Body of pancreas (tissue), 4 donors: ENCODE data around the gene RINL. TPM values are rescaled to one million over a fixed set of nuclear protein-coding genes. Genes with fewer than 3 reads are reported as not detected.

Experiments
- ATAC-seq: fragments of 150-250 bp; one replicate; pipeline ENCODE4 v1.9.1; 2016
- DNase-seq, 4 donors: peaks; one replicate each; pipeline ENCODE4 v3.0.0-alpha.2; 2019
- H3K27ac ChIP-seq, 4 donors: fragments of 200-600 bp; sonication (generic); 1 replicate in 3 of 4; 2 replicates in 1 of 4; pipeline versions ENCODE4 v1.5.1 to v1.6.1; 2016 to 2019; ENCODE audit warnings: mild to moderate bottlenecking in 1 of 4, mixed read lengths in 1 of 4, moderate library complexity in 1 of 4
- H3K27me3 ChIP-seq, 2 donors: fragments of 200-600 bp; sonication (generic); one replicate each; pipeline ENCODE4 v1.6.0; 2016; ENCODE audit warnings: mild to moderate bottlenecking in 1 of 2
- H3K36me3 ChIP-seq, 2 donors: fragments of 200-600 bp; sonication (generic); replicated peaks in 1 of 2; 2 replicates each; pipeline ENCODE4 v1.5.1; 2016; ENCODE audit warnings: low read depth in 2 of 2; ENCODE audit not compliant: insufficient read depth in 1 of 2
- H3K4me1 ChIP-seq: fragments of 200-600 bp; sonication (generic); one replicate; pipeline ENCODE4 v1.6.0; 2016
- H3K4me3 ChIP-seq, 2 donors: fragments of 200-600 bp; sonication (generic); 1 replicate in 1 of 2; 2 replicates in 1 of 2; pipeline ENCODE4 v1.5.1; 2016 to 2019
- H3K9me3 ChIP-seq, 3 donors: fragments of 200-600 bp; sonication (generic); 1 replicate in 2 of 3; 2 replicates in 1 of 3; pipeline ENCODE4 v1.5.1; 2016
- CTCF ChIP-seq, 7 experiments: fragments of 450-650 bp in 4 of 7; fragments of 200-600 bp in 3 of 7; sonication (generic) in 3 of 7; IDR thresholded peaks; one replicate each; pipeline ENCODE4 v1.5.1; 2016 to 2019; ENCODE audit warnings: antibody characterized with exemption in 7 of 7
- POLR2A ChIP-seq, 3 donors: fragments of 450-650 bp; IDR thresholded peaks; one replicate each; pipeline ENCODE4 v1.6.1; 2016; ENCODE audit warnings: antibody characterized with exemption in 3 of 3, mild to moderate bottlenecking in 2 of 3
- WGBS, 2 donors: methylation state at CpG; one replicate each; pipeline ENCODE4 v1.1.5; 2017; 5-methylcytosine and 5-hydroxymethylcytosine counted together
- intact Hi-C: fragments of 100-400 bp; cut with DNase I; formaldehyde crosslinking; loops from one replicate; pipeline ENCODE4 v1.15.1; 2023
- total RNA-seq, 2 donors: library from RNA; depleted of rRNA; stranded (reverse); fragments of >200 nt; gene quantifications; one replicate each; pipeline ENCODE4 v1.1.0, GENCODE V29; 2016

The RINL gene
- total RNA-seq, 2 donors from 2014 or later, result 6.9 to 13.7 TPM

- ATAC-seq, result peak; percentile 96
- no peaks in the 10 kb centered on the region for H3K9me3 ChIP-seq
- DNase-seq, result peak; percentile 89 to 96 (median 93)
- peak overlapping the region; percentile 40 to 56 for H3K4me3 ChIP-seq
- H3K27ac ChIP-seq, result peak overlapping the region in 3 of 4 donors; percentile 27 to 69 (median 28)
- H3K27me3 ChIP-seq, result no peaks in the 10 kb centered on the region
- 20 to 39% methylated on average over 26 to 57 of the region's 62 CpGs for WGBS, 2 donors
- TF ChIP-seq POLR2A (IDR thresholded peaks at IDR 0.05) (peak in 1 of 3 donors; percentile 33), CTCF (IDR thresholded peaks at IDR 0.05) (peak; percentile 80 to 98 (median 90))
- no peaks in the 10 kb centered on the region for H3K36me3 ChIP-seq
- intact Hi-C loops, result no loop called here
- H3K4me1 ChIP-seq, result peaks cover 24% of the 10 kb centered on the region
These were observed 8.1 kb downstream of the RINL start for GRCh38 chr19:38869836-38870607.

- Histone ChIP-seq H3K27ac (peak overlapping the region in 3 of 4 donors; percentile 27 to 69 (median 28)), H3K36me3 (no peaks in the 10 kb centered on the region), H3K4me3 (peak overlapping the region; percentile 40 to 56), H3K4me1 (peaks cover 30% of the 10 kb centered on the region), H3K9me3 (no peaks in the 10 kb centered on the region), H3K27me3 (no peaks in the 10 kb centered on the region)
- ATAC-seq (peak; percentile 30), DNase-seq (peak; percentile 37 to 59 (median 50))
- intact Hi-C loops, result no loop called here
- TF ChIP-seq CTCF (IDR thresholded peaks at IDR 0.05) (no peak), POLR2A (IDR thresholded peaks at IDR 0.05) (no peak)
- 3 to 6% methylated on average over 8 to 25 of the region's 34 CpGs for WGBS, 2 donors
These were observed 8.8 kb downstream of the RINL start for GRCh38 chr19:38869160-38869835.

- intact Hi-C loops, result no loop called here
- TF ChIP-seq POLR2A (IDR thresholded peaks at IDR 0.05) (no peak), CTCF (IDR thresholded peaks at IDR 0.05) (no peak)
- 89 to 91% methylated on average over 6 of the region's 6 CpGs for WGBS, 2 donors
- ATAC-seq (no peak), DNase-seq (no peak)
- Histone ChIP-seq H3K4me3 (no peak overlapping the region), H3K27me3 (no peaks in the 10 kb centered on the region), H3K27ac (no peak overlapping the region), H3K4me1 (peaks cover 30% of the 10 kb centered on the region), H3K36me3 (no peaks in the 10 kb centered on the region), H3K9me3 (no peaks in the 10 kb centered on the region)
These were observed 9.5 kb downstream of the RINL start for GRCh38 chr19:38868551-38868950.

- Histone ChIP-seq H3K36me3 (no peaks in the 10 kb centered on the region), H3K27me3 (no peaks in the 10 kb centered on the region), H3K4me1 (peaks cover 43% of the 10 kb centered on the region), H3K27ac (no peak overlapping the region), H3K9me3 (no peaks in the 10 kb centered on the region), H3K4me3 (no peak overlapping the region)
- no peak for TF ChIP-seq POLR2A (IDR thresholded peaks at IDR 0.05)
- no peak for TF ChIP-seq CTCF (IDR thresholded peaks at IDR 0.05)
- WGBS, 2 donors, result 82 to 83% methylated on average over 10 of the region's 10 CpGs
- intact Hi-C loops, result no loop called here
- ATAC-seq, result no peak
- no peak for DNase-seq
These were observed 10.8 kb downstream of the RINL start for GRCh38 chr19:38867171-38867780.
